ENCODE results near the gene PSMA6. TPM values are rescaled to one million over a fixed set of nuclear protein-coding genes. Genes with fewer than 3 reads are reported as not detected.

The PSMA6 gene
- total and polyA plus RNA-seq, 2 experiments from 2014 or later, result 171 to 225 TPM

DNA sequence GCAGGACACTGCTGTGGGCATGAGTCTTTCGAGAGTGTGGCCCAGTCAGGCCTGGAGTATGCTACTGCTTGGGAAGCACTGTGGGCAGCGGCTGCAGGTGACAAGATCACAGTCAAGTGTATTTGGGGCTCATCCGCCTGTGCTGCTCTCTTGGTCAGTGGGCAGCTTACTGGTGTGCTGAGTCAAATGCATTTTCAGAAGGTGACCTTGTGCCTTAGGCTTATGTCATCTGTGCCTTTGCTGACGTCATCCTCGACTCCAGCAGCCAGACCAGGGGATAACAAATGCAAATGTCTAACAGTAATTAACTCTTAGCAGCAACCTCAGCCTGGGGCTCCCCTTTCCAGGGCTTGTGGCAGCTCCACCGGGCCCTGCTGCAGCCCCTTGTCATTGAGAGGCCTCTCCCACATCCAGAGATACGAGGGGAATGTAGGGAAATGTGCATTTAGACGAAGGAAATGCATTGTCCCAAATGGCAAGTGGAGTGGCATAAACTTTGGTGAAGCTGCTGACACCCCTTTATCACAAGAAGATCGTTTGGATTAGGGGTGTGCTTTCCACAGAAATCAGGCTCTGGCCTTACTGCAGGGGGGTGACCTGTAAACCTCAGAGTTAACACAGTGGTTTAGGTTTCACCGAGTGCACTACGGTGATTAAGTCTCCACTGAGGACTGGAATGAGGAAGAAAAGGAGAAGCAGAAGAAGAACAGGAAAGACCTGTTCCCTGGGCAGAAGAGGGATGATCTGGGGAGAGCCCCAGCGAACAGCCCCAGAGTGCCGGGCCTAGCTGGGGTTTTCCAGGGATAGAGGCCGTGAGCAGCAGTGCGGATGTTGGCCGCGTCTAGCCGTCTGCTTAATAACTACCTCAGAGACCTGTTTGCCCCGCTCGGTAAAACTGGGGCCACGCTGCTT is 39.7 kb downstream of the PSMA6 start:
- in situ Hi-C loops (cut with MboI), result no loop called here

DNA sequence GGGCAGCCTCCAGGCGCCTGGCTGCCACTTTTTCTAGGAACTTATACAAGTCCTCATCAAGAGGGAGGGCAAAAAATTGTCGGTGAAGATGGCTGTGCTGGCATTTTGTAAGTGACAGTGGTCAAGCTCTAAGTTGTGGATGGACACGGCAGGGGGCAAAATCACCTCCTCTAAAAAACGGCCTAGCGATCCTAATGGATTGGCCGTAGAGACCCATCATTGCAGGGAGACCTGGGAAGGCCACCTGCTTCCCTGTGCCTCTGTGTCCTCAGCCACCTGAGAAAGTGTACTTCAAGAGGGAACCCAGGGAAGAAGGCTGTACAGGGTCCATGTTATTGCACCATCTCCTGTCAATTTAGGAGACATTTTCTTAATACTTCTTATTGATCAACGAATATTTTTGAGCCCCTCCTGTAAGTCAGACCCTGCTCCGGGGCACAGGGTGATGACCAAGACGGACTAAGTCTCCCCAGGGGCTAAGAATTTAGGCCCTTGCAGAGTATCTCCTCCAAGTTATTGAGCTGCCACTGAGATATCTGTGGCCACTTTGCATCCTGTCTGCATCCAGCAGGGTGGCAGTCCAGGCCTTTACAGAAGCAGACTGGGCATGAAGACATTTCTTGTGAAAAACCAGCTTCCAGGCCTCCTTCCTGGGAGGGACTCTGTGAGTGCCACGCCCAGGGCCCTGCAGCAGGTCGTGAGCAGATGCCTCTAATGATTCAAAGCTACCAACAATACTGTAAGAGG is 40.5 kb downstream of the PSMA6 start:
- Histone ChIP-seq H3K4me1 (ENCODE audit: insufficient read depth) (no peaks in the 10 kb centered on the region), H3K79me2 (ENCODE audit: insufficient read depth) (no peaks in the 10 kb centered on the region), H3K9ac (no peak overlapping the region), H3K4me3 (no peak overlapping the region), H3F3A (ENCODE audit: insufficient read depth) (no peaks in the 10 kb centered on the region), H3K36me3 (ENCODE audit: low read depth) (no peaks in the 10 kb centered on the region), H4K20me1 (ENCODE audit: insufficient read depth) (no peaks in the 10 kb centered on the region), H3K27ac (no peak overlapping the region), H3K4me2 (ENCODE audit: unreplicated experiment) (no peak overlapping the region), H3K27me3 (replicated peaks; ENCODE audit: insufficient read depth) (no peaks in the 10 kb centered on the region), H3K9me3 (ENCODE audit: low read depth) (no peaks in the 10 kb centered on the region), H2AFZ (0 out of 2 replicates have a peak overlapping the region, but pooled peaks have one; percentile 39), H3K9me2 (ENCODE audit: insufficient read depth) (no peaks in the 10 kb centered on the region)
- in situ Hi-C loops (cut with MboI), result no loop called here
- 87 to 89% methylated on average over 11 of the region's 11 CpGs for WGBS, 2 experiments (ENCODE audit: low coverage in 1 of 2, low lambda C conversion rate in 2 of 2, missing lambda C conversion rate in 2 of 2)
- TF ChIP-seq EZH2 (IDR thresholded peaks at IDR 0.05; ENCODE audit: insufficient read depth, poor library complexity, severe bottlenecking), result no peak
- no peak for TF ChIP-seq EZH2phosphoT487 (IDR thresholded peaks at IDR 0.05; ENCODE audit: insufficient read depth, low read depth)
- peak; percentile 52 for DNase-seq

More for the DNA sequence above, 39.7 kb downstream of the PSMA6 start:
- H3K79me2 ChIP-seq (ENCODE audit: insufficient read depth), result no peaks in the 10 kb centered on the region
- H3K9me2 ChIP-seq (ENCODE audit: insufficient read depth), result no peaks in the 10 kb centered on the region
- no peaks in the 10 kb centered on the region for H3K27me3 ChIP-seq (replicated peaks; ENCODE audit: insufficient read depth)
- peak; percentile 46 for DNase-seq
- H3K4me3 ChIP-seq, result no peak overlapping the region
- H3K36me3 ChIP-seq (ENCODE audit: low read depth), result no peaks in the 10 kb centered on the region
- no peak overlapping the region for H3K4me2 ChIP-seq (ENCODE audit: unreplicated experiment)
- no peak overlapping the region for H3K27ac ChIP-seq
- H3F3A ChIP-seq (ENCODE audit: insufficient read depth), result no peaks in the 10 kb centered on the region
- WGBS, 2 experiments (ENCODE audit: low coverage in 1 of 2, low lambda C conversion rate in 2 of 2, missing lambda C conversion rate in 2 of 2), result 82 to 84% methylated on average over 21 of the region's 21 CpGs
- TF ChIP-seq EZH2 (IDR thresholded peaks at IDR 0.05; ENCODE audit: insufficient read depth, poor library complexity, severe bottlenecking) (no peak), EZH2phosphoT487 (IDR thresholded peaks at IDR 0.05; ENCODE audit: insufficient read depth, low read depth) (no peak)
- H3K9me3 ChIP-seq (ENCODE audit: low read depth), result no peaks in the 10 kb centered on the region
- no peak overlapping the region for H3K9ac ChIP-seq
- no peaks in the 10 kb centered on the region for H3K4me1 ChIP-seq (ENCODE audit: insufficient read depth)
- no peak overlapping the region for H2AFZ ChIP-seq
- no peaks in the 10 kb centered on the region for H4K20me1 ChIP-seq (ENCODE audit: insufficient read depth)

DNA sequence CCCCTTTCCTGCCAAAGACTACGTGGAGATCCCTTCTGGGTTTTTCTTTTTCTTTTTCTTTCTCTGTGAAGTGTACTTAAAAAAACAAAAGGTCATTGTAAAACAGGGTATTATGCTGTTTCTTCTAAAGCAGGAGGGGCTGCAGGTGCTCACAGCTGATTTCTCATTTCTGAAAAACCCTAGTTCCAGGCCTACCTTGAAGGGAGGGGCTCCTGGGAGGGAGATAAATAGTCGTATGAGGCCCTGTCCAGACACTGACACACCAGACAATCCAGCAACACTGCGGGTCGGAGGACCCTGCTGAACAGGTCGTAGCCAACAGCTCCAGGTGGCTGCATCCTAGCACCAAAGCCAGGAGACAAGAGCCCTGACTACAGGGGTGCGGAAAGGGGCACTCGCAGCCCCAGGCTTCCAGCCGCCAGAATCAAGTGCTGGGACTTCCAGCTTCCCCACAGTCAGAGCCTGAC is 41.1 kb downstream of the PSMA6 start:
- WGBS, 2 experiments (ENCODE audit: low coverage in 1 of 2, low lambda C conversion rate in 2 of 2, missing lambda C conversion rate in 2 of 2), result 71 to 76% methylated on average over 8 of the region's 8 CpGs
- DNase-seq, result no peak
- H3K79me2 ChIP-seq (ENCODE audit: insufficient read depth), result no peaks in the 10 kb centered on the region
- H3K4me2 ChIP-seq (ENCODE audit: unreplicated experiment), result no peak overlapping the region
- no peak for TF ChIP-seq EZH2phosphoT487 (IDR thresholded peaks at IDR 0.05; ENCODE audit: insufficient read depth, low read depth)
- TF ChIP-seq EZH2 (IDR thresholded peaks at IDR 0.05; ENCODE audit: insufficient read depth, poor library complexity, severe bottlenecking), result no peak
- no peaks in the 10 kb centered on the region for H4K20me1 ChIP-seq (ENCODE audit: insufficient read depth)
- no peaks in the 10 kb centered on the region for H3K4me1 ChIP-seq (ENCODE audit: insufficient read depth)
- H3K9me3 ChIP-seq (ENCODE audit: low read depth), result no peaks in the 10 kb centered on the region
- no peak overlapping the region for H3K4me3 ChIP-seq
- no peaks in the 10 kb centered on the region for H3F3A ChIP-seq (ENCODE audit: insufficient read depth)
- H3K36me3 ChIP-seq (ENCODE audit: low read depth), result no peaks in the 10 kb centered on the region
- no peaks in the 10 kb centered on the region for H3K9me2 ChIP-seq (ENCODE audit: insufficient read depth)
- no peak overlapping the region for H3K9ac ChIP-seq
- 0 out of 2 replicates have a peak overlapping the region, but pooled peaks have one; percentile 39 for H2AFZ ChIP-seq
- no peak overlapping the region for H3K27ac ChIP-seq
- in situ Hi-C loops (cut with MboI), result no loop called here
- no peaks in the 10 kb centered on the region for H3K27me3 ChIP-seq (replicated peaks; ENCODE audit: insufficient read depth)

All from GM23248 (cell line).